ENCODE data around the gene NAALADL2. TPM values are rescaled to one million over a fixed set of nuclear protein-coding genes. Genes with fewer than 3 reads are reported as not detected.

Gene NAALADL2
- total and polyA plus RNA-seq, 2 of the 13 experiments (the other 11 are each of a cell fraction or from before 2014, with no cell fraction given): 0.08 TPM; not detected in 1

DNA sequence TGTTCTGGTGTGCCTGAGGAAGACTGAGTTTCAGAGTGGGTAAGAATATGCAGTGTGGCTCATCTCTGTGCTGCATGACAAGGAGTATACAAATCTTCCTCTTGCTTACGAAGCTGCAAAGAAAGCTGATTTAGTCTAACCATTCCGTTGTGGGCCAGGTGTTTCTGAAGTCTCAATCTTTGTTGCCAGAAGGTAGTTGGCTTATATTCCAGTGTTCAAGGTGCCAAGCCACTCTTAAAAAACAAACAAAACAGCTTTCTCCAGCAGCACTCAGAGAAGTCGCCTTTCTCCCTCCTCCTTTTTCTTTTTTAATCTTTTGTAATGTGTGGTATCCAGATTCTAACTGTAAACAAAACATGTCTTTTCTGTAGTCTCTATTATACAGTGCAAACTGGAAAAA lies 872.4 kb downstream of the NAALADL2 start (continued):
- TF ChIP-seq, protein P1, sequence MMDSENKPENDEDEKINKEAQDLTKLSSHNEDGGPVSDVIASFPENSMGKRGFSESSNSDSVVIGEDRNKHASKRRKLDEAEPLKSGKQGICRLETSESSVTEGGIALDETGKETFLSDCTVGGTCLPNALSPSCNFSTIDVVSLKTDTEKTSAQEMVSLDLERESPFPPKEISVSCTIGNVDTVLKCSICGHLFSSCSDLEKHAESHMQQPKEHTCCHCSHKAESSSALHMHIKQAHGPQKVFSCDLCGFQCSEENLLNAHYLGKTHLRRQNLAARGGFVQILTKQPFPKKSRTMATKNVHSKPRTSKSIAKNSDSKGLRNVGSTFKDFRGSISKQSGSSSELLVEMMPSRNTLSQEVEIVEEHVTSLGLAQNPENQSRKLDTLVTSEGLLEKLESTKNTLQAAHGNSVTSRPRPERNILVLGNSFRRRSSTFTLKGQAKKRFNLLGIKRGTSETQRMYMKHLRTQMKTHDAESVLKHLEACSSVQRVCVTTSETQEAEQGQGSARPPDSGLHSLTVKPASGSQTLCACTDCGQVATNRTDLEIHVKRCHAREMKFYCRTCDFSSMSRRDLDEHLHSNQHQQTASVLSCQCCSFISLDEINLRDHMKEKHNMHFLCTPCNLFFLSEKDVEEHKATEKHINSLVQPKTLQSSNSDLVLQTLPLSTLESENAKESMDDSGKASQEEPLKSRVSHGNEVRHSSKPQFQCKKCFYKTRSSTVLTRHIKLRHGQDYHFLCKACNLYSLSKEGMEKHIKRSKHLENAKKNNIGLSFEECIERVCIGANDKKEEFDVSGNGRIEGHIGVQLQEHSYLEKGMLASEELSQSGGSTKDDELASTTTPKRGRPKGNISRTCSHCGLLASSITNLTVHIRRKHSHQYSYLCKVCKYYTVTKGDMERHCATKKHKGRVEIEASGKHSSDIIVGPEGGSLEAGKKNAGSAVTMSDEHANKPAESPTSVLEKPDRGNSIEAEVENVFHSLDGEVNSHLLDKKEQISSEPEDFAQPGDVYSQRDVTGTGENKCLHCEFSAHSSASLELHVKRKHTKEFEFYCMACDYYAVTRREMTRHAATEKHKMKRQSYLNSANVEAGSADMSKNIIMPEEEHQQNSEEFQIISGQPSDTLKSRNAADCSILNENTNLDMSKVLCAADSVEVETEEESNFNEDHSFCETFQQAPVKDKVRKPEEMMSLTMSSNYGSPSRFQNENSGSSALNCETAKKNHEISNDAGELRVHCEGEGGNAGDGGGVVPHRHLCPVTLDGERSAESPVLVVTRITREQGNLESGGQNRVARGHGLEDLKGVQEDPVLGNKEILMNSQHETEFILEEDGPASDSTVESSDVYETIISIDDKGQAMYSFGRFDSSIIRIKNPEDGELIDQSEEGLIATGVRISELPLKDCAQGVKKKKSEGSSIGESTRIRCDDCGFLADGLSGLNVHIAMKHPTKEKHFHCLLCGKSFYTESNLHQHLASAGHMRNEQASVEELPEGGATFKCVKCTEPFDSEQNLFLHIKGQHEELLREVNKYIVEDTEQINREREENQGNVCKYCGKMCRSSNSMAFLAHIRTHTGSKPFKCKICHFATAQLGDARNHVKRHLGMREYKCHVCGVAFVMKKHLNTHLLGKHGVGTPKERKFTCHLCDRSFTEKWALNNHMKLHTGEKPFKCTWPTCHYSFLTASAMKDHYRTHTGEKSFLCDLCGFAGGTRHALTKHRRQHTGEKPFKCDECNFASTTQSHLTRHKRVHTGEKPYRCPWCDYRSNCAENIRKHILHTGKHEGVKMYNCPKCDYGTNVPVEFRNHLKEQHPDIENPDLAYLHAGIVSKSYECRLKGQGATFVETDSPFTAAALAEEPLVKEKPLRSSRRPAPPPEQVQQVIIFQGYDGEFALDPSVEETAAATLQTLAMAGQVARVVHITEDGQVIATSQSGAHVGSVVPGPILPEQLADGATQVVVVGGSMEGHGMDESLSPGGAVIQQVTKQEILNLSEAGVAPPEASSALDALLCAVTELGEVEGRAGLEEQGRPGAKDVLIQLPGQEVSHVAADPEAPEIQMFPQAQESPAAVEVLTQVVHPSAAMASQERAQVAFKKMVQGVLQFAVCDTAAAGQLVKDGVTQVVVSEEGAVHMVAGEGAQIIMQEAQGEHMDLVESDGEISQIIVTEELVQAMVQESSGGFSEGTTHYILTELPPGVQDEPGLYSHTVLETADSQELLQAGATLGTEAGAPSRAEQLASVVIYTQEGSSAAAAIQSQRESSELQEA (CRISPR knock-in tag; IDR thresholded peaks at IDR 0.05; ENCODE audit: not compliant biosample characterization): no peak
- no peak for TF ChIP-seq NR2F2 (IDR thresholded peaks at IDR 0.05; ENCODE audit: borderline replicate concordance, low read depth)
- TF ChIP-seq, protein P2, sequence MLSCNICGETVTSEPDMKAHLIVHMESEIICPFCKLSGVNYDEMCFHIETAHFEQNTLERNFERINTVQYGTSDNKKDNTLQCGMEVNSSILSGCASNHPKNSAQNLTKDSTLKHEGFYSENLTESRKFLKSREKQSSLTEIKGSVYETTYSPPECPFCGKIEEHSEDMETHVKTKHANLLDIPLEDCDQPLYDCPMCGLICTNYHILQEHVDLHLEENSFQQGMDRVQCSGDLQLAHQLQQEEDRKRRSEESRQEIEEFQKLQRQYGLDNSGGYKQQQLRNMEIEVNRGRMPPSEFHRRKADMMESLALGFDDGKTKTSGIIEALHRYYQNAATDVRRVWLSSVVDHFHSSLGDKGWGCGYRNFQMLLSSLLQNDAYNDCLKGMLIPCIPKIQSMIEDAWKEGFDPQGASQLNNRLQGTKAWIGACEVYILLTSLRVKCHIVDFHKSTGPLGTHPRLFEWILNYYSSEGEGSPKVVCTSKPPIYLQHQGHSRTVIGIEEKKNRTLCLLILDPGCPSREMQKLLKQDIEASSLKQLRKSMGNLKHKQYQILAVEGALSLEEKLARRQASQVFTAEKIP (CRISPR knock-in tag; IDR thresholded peaks at IDR 0.05; ENCODE audit: borderline replicate concordance): no peak
